ENCODE results near the gene RHOBTB3.

GRCh38 chr5:95786821-95787418 is 55.8 kb downstream of the RHOBTB3 start:
- TF ChIP-seq POLR2A (IDR thresholded peaks at IDR 0.05) (no peak), CTCF (IDR thresholded peaks at IDR 0.05) (no peak)
